Thyroid gland (tissue), 4 donors: ENCODE measurements around the gene BRSK2.

ENCODE experiments used
- CTCF ChIP-seq, 6 experiments: fragments of 200-600 bp in 3 of 6; fragments of 450-650 bp in 3 of 6; sonication (generic) in 3 of 6; IDR thresholded peaks; one replicate each; pipeline ENCODE4 v1.5.1; 2016 to 2019; ENCODE audit warnings: antibody characterized with exemption in 6 of 6, mild to moderate bottlenecking in 2 of 6, inconsistent platforms in 1 of 6, moderate library complexity in 1 of 6
- POLR2A ChIP-seq, 2 donors: fragments of 450-650 bp; IDR thresholded peaks; one replicate each; pipeline ENCODE4 v1.6.1; 2017; ENCODE audit warnings: antibody characterized with exemption in 2 of 2, mild to moderate bottlenecking in 2 of 2, moderate library complexity in 1 of 2

GRCh38 chr11:1506981-1507380, 117.2 kb downstream of the BRSK2 start:
- no peak for TF ChIP-seq CTCF (IDR thresholded peaks at IDR 0.05)
- TF ChIP-seq POLR2A (IDR thresholded peaks at IDR 0.05): no peak
